GM12872 (cell line): ENCODE data around the gene ALPL.

ENCODE experiments used
- TF ChIP-seq, protein P1 (sequence below): IDR thresholded peaks from 3 replicates; pipeline ENCODE4 v1.5.1; 2011; ENCODE audit warnings: low read depth, mild to moderate bottlenecking, low read length, moderate library complexity; ENCODE audit not compliant: insufficient read depth

The ALPL gene

GRCh38 chr1:21596174-21596573, 87.0 kb downstream of the ALPL start:
- TF ChIP-seq, protein P1, sequence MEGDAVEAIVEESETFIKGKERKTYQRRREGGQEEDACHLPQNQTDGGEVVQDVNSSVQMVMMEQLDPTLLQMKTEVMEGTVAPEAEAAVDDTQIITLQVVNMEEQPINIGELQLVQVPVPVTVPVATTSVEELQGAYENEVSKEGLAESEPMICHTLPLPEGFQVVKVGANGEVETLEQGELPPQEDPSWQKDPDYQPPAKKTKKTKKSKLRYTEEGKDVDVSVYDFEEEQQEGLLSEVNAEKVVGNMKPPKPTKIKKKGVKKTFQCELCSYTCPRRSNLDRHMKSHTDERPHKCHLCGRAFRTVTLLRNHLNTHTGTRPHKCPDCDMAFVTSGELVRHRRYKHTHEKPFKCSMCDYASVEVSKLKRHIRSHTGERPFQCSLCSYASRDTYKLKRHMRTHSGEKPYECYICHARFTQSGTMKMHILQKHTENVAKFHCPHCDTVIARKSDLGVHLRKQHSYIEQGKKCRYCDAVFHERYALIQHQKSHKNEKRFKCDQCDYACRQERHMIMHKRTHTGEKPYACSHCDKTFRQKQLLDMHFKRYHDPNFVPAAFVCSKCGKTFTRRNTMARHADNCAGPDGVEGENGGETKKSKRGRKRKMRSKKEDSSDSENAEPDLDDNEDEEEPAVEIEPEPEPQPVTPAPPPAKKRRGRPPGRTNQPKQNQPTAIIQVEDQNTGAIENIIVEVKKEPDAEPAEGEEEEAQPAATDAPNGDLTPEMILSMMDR: no peak

- TF ChIP-seq, protein P1: no peak
These were observed 87.4 kb downstream of the ALPL start for GRCh38 chr1:21596628-21597027.

GRCh38 chr1:21597753-21598152, 88.5 kb downstream of the ALPL start:
- TF ChIP-seq, protein P1: no peak

DNA sequence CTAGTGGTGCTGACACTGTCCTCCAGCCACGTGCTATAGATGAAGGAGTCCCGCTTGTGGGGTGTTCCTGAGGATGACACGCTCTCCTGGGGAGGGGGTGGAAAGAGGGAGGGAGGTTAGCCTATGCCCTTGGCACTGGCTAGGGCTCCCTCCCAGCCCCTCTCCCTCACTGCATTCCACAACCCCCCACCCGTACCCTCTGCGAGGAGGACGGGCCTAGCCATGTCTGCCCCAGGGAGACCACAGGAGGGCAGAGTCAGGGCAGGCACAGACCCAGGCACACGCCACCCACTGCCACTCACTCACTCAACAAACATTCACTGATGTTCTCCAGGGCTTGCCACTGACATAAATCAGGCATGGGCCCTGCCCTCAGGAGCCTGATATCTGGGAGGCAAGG, 89.2 kb downstream of the ALPL start:
- TF ChIP-seq, protein P1: no peak

DNA sequence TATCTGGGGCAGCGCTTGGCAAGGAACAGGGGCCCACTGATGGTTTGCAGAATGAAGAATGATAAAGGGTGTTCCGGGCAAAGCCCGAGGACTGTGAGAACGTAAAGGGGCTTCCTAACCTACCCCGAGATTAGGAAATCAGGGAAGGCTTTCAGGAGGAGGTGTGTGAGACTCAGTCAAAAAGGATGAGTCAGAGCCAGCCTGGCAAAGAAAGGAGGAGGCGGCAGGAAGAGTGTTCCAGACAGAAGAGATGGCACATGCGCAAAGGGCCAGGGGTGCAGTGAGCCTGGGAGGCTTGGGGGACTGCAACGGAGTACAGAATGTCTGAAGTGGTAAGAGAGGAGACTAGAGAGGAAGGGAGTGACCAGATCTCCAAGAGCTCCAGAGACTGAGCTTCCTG, 89.7 kb downstream of the ALPL start:
- TF ChIP-seq, protein P1: no peak

DNA sequence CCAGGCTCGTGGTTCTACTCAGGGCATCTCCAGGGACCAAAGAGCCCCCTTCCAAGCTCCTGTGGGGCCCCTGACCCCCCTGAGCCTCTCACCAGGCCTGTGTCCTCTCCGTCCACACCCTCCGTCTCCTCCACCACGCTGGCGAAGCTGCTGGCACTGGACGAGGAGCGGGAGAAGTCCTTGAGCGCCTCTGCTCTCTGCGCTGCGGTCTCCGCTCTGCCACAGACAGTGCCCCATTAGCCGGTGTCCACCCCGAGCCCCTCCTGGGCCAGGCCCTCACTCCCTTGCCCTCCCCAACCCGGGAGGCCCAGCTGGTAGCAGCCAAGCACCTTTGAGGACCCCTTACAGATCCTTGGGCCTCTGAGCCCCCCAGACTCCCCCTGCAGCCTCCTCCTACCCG, 90.2 kb downstream of the ALPL start:
- TF ChIP-seq, protein P1: no peak

GRCh38 chr1:21601278-21602048, 92.2 kb downstream of the ALPL start:
- TF ChIP-seq, protein P1: no peak
